Urothelium cell line (cell line): ENCODE results near the gene NCAPD3.
"Not testable (repeated sequence)": the region's sequence is repeated elsewhere in the genome, so short reads cannot be mapped to it uniquely, and the experiment has no call there.

ENCODE experiments used
- DNase-seq: peaks from one replicate; pipeline ENCODE4 v3.0.0; 2011; ENCODE audit warnings: low spot score, mixed read lengths
- FAIRE-seq: peaks from 2 replicates; lab custom pipeline; 2011; peaks lifted over from hg19 to GRCh38; lab: Jason Lieb, UNC

The NCAPD3 gene

DNA sequence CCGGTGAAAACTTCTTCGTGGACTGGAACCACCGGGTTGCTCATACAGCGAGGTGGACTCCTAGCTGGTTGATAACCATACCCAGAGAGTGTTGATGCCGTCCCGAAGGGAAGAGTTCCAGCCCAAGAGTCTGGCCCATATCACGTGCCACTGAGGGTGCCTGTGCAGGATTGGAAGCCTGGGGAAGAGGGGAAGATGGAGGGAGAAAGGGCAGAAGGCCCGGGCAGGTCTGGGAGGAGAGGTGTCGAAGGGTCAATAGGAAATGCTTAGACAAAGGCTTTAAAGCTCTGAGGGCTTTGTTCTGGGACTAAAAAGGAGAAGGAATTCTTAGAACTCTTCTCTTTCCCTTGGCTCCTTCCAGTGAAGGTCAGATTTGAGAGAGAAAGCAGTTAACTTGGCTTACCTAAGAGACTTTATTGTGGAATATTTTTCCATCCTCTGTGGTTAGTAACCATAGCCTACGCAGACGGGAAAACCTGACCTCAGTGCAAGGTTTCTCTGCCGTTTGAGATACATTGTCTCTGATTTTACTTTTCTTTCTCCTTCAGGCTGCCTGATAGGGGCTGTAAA lies 84.4 kb downstream of the NCAPD3 start:
- FAIRE-seq (no peak), DNase-seq (no peak)

DNA sequence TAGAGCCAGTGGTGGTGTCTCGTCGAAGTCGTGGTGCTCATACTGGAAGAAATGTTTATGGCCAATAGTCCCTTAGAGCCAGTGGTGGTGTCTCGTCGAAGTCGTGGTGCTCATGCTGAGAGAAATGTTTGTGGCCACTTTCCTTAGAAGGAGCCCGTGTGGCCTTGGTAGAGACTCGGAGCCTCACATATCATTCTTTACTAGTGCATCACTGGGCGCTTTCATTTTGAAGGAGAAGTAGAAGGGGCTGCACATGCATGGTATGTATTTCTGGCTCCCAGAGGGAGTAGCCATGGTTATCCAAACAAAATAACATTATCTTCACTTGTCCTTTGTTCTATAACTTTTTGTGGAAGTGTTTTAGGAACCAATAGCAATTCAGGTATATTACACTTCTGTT lies 85.4 kb downstream of the NCAPD3 start:
- DNase-seq = no peak
- no peak for FAIRE-seq

DNA sequence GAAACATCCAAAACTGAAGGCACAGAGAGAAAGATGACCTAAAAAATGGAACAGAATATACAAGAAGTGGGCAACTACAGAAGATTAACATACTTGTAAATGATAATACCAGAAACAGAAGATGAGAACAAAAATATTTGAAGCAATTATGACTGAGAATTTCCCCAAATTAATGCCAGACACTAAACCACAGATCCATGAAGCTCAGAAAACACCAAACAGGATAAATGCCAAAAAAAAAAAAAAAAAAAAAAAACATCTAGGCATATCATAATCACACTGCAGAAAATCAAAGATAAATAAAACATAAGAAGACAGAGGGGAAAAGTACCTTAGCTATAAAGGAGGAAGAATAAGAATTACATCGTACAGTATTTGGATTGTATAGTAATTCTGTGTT lies 89.6 kb downstream of the NCAPD3 start:
- FAIRE-seq = no peak
- DNase-seq = no peak

DNA sequence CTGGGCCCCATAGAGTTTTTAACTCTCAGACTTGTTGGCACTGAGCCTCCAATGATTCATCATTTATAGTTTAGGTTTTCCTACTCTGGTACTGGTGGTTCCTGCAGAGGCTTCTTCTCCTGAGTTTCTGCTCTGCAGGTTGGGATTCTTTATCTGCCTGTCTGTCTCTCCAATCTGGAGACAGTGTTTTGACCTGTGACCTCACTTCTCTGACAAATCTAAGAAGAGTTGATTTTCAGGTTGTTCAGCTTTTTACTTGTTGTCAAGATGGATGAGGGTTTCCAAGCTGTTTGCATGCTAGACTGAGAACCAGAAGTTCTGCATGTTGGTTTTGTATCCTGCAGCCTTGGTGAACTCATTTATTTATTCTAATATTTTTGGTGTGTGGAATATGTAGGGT lies 91.0 kb downstream of the NCAPD3 start:
- DNase-seq = no peak
- FAIRE-seq = no peak

DNA sequence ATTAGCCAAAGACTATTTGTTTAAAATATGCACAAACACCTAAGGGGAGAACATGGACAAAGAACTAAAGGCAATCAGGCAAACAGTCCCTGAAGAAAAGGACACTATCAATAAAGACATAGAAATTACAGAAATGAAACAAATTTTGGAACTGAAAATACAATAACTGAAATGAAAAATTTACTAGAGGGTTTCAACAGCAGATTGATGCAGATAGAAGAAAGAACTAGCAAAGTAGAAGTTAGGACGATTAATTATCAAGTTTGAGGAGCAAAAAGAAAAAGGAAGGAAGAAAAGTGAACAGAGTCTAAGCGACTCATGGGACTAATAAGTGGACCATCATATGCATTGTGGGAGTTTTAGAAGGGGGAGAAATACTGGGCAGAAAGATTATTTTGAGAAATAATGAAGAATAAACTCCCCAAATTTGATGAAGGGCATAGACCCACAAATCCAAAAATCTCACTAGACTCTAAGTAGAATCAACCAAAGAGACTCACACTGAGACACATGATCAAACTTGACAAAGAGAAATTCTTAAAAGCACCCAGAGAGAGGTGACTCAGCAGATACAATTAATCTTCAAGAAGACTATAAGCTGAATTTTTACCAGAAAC lies 92.0 kb downstream of the NCAPD3 start:
- DNase-seq (no peak), FAIRE-seq (no peak)

DNA sequence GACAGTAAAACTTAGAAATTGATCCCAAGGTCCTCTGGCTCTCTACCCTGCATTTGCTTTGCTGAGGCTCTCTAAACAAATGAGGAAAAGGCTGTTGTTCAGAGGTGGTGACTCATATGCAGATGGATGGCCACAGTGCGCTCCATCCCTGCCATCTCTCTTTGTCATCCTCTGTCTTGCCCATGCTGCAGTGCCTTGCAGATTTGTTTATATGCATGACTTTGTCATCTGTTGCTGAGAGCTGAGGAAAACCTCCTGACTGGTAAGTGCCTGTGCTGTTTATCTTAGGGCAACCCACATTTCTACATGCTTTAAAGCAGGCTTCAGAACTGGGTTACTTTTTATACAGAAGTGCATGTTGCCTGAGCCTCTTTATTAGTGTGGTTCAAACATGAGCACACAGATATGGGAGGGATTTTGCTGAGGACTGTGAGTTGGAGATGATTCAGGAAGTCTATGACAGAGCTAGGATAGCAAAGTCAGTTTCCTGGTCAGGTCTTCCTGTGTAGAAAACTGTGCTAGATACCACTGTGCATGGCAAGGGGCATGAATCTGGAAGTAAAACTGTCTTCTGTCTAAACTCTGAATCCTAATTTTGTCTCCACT lies 97.4 kb downstream of the NCAPD3 start:
- no peak for FAIRE-seq
- no peak for DNase-seq

DNA sequence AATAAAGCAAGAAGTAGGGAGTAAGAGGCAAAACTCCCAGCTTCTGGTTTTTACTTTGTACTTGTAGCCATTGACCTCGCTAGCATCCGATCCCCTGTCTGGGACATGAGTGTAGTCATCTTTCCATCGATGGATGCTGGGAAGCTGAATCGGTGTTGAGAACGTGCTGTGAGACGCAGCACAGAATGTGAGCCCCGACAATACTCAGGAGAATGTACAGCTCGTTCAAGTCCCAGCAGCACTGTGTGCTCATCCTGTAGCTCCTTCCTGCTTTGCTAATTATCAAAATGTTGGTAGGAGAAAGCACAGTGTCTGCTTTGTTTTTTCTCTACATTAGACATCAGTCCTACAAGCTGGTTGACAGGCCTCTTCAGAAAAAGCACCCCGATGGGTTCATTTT lies 98.3 kb downstream of the NCAPD3 start:
- DNase-seq (no peak), FAIRE-seq (no peak)

DNA sequence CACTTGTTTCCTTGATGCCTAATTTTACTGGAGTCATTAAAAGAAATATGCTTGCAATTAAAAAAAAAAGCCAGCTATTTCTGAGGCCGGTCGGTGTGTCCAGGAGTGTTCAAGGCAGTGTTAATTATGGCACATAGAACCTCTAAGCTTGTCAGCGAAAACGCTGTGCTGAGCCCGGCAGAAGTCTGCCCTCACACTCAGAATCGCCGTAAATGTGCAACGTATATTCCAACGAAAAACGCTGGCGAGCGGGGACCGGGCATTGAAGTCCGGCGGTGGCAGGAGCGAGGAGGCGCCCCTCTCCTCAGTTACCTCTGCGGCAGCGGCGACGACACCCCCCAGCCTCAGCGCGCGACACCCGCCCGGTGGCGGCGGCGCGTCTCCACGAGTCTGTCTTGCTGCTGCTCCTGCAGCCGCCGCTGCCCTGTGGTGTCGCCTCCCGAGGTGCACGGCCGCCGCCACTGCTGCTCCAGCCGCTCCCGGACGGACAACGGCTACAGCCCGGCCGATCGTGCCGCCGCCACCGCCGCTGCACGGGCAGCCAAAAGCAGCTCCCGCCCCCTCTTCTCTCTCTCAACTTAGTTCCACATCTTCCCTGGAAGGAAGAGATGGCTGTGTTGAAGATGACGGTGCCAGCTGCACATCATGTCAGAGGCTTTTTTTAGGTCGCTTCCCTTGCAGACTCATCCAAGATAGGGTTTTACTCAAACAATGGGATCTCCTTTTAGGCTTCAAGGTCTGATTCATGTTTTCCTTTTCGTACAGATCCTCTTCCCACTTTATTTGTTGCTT lies 98.9 kb downstream of the NCAPD3 start:
- DNase-seq (no peak), FAIRE-seq (no peak)

DNA sequence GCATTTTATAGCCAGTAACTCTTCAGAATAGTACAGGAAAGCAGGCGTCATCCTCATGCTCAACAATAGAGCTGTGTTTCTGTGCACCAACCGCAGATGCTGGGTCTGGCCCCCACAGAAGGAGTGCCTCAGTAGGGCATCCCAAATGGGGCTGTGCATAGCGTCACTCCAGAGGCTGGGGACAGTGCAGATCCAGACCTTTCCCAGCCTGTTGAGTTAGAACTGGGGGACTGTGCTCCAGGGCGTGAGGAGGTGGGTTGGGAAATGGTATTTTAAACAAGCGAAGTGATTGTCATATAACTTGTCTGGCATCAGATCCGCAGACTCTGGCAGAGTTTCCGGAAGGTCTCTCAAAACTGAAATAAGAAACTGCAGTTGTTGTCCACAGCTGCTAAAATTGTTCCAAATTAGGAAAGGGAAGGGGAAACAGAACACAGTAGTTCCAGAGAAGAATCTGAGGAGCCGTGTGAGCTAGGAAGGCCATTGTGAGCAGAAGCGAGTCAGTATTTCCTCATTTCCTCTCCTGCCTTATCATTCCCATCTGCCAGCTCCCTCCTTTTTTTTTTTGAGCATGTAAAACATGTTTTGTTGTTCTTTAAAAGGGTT lies 102.7 kb downstream of the NCAPD3 start:
- no peak for FAIRE-seq
- DNase-seq = no peak

DNA sequence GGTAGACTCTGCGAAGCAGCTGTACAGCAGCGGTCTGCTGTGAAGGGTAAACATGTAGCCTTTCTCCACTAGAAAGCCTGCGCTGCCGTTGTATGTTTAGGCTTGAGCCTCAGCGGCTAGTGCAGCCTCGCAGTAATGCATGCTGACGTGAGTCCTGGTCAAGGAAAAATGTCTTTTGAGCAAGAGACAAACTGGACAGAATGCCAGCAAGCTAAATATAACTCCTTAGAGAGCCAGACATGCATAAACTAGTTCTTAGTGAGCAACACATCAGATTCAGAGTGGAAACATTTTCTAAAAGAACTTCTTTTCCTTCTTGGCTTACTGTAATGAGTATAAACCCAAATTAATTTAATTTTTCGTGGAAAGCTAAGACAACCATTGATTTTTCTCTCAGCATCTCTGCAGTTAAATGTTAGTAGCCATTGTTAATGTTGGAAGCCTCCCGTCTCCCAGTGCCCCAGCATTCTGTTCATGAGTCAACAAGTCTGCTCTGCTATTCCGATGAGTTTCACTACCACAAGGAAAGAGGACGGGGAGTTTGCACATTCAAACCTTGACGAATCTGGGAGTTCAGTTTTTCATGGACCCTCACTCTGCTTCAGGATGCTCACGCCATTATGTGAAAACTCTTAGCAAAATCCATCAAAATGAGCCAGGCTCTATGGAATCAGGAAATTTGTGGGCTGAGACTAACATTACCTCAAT lies 103.5 kb downstream of the NCAPD3 start:
- FAIRE-seq = no peak

DNA sequence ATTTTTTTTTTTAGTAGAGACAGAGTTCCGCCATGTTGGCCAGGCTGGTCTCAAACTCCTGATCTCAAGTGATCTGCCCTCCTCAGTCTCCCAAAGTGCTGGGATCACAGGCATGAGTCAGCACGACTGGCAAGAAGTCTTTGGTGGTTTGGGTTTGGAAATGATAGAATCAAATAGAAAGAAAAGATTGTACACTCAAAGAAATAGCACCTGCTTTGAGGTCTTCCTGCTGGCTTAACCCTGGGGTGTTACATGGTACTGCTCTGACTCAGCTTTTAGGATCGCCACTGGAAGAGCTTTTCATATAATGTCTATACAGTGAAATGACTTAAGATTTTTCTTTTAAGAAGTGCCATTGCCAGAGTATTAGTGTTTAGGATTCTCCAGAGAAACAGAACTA lies 104.7 kb downstream of the NCAPD3 start:
- no peak for DNase-seq
- FAIRE-seq = no peak

More for the DNA sequence above, 103.5 kb downstream of the NCAPD3 start:
- DNase-seq = no peak

DNA sequence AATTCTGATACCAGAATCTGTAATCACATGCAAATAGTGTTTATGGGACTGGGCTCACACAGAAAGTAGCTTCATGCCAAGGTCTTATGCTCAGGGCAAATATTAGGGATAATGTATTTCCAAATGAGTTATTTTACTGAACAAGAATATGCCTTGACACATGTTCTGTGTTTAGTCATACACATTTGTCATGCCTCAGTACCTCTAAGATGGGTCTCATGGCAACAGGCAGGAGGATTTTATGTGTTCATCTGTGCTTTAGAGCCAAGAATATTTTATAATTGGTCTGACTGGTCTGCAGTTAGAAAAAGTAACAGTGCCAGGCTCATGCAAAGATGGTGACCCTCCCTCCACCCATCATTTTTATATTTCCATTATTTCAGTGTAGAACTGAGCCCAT lies 105.8 kb downstream of the NCAPD3 start:
- no peak for FAIRE-seq
- no peak for DNase-seq

DNA sequence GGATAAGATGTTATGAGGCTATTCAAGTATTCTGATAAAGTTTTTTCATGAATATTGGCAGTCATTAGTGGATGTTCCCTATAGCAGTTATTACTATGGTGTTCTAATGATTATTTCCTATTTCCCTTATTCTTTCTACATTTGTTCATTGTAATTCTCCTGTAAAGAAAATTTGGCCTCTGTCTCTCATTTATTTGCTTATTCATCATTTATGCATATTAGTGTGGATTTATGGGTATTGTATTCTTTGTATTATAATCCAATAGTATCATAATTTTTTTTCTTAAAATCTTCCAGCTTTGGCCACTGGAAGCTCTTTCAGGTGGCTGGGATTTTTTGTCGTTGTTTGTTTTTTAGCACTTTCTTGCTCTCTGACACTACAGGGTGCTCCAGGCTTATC lies 107.6 kb downstream of the NCAPD3 start:
- DNase-seq (no peak), FAIRE-seq (no peak)

DNA sequence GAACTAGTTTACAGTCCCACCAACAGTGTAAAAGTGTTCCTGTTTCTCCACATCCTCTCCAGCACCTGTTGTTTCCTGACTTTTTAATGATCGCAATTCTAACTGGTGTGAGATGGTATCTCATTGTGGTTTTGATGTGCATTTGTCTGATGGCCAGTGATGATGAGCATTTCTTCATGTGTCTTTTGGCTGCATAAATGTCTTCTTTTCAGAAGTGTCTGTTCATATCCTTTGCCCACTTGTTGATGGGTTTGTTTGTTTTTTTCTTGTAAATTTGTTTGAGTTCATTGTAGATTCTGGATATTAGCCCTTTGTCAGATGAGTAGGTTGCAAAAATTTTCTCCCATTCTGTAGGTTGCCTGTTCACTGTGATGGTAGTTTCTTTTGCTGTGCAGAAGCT lies 110.0 kb downstream of the NCAPD3 start:
- not testable (repeated sequence) for FAIRE-seq, DNase-seq

DNA sequence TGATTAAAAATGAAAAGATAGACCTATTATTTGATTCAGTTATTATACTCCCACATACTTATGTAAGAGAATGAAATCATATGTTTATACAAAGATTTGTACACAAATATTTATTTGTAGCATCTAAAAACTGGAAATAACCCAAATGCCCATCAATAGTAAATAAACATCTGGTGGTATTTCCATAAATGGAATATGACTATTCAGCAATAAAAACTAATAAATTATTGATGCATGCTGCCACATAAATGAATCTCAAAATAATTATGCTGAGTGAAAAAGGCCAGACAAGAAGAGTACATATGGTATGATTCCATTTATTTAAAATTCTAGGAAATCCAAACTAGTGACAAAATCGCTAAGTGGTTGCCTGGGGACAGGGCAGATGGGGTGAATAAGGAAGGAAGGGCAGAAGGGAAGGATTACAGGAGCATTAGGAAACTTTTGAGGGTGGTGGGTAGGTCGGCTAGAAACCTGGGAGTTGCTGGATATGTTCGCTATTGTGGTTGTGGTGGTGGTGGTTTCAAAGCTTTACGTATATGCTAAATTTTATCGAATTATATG lies 113.4 kb downstream of the NCAPD3 start:
- FAIRE-seq (no peak), DNase-seq (no peak)
